Stimulated activated CD4-positive, alpha-beta T cell treated with anti-CD3 and anti-CD28 coated beads, Interleukin-12 subunit alpha, Interleukin-12 subunit beta, amount 100 ng/mL, for 24 hours (primary cell): ENCODE measurements around the gene NSMF.

ENCODE experiments used
- DNase-seq, 2 experiments: peaks; one replicate each; pipeline ENCODE4 v3.0.0-alpha.2; 2020; ENCODE audit warnings: low read depth in 2 of 2

Gene NSMF

DNA sequence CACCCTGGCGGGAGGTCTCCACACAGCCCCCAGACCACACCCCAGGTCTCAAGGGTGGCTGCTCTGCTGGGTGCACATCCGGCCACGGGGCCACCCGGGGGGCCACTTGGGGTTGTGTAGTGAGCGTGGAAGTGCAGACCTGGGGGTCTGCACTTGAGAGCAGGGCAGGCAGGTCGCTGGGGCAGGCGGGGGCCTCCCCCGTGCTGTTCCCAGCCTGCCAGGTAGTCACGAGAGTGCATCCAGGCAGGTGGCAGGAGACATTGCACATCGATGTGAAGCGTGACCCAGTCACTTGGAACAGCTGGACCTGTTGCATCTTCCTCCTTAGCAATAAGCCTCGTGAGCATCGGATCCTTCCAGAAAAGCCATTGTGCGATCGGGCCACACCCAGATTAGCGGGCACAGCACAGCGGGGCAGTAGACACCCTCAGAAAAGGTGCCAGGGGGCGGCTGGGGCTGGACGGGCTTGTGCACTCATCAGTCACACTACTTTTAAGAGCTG is 13.2 kb downstream of the NSMF start:
- DNase-seq = no peak

- DNase-seq = peak; percentile 66 to 86
These were observed 13.8 kb downstream of the NSMF start for GRCh38 chr9:137445275-137445807.

DNA sequence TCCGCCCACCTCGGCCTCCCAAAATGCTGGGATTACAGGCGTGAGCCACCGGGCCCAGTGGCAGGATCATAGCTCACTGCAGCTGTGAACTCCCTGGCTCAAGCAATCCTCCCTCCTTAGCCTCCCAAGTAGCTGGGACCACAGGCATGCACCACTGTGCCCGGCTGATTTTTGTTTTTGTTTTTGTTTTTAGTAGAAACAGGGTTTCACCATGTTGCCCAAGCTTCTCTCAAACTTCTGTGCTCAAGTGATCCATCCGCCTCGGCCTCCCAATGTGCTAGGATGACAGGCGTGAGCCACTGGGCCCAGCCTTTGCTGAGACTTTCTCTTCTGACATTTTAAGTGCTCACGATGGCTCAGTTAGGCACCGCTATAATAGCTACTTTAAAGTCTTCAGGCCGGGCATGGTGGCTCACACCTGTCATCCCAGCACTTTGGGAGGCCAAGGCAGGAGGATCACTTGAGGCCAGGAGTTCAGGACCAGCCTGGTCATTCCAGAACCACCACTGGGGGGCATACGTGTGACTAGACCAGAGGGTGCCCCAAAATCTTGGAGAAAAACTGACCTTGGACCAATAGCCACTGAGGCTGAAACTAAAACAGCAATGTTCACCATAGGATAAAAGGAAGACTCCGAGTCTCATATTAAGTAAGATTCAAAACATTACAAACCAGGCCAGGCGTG is 14.9 kb downstream of the NSMF start:
- DNase-seq = no peak

- no peak for DNase-seq
These were observed 17.2 kb downstream of the NSMF start for GRCh38 chr9:137441935-137442321.

GRCh38 chr9:137441289-137441934 is 17.7 kb downstream of the NSMF start, which contains the start of gene ENTPD8:
ENTPD8 (minus strand) TSS chr9:137441357; CDS start chr9:137438285, 3,072 bp downstream.
- DNase-seq = no peak

GRCh38 chr9:137439158-137439714 is 19.9 kb downstream of the NSMF start:
- DNase-seq = no peak

GRCh38 chr9:137438591-137439157 is 20.5 kb downstream of the NSMF start:
- no peak for DNase-seq

- DNase-seq = no peak
These were observed 21.2 kb downstream of the NSMF start for GRCh38 chr9:137437691-137438590.

- no peak for DNase-seq
These were observed 22.2 kb downstream of the NSMF start for GRCh38 chr9:137436761-137437600.

GRCh38 chr9:137435980-137436760 is 23.0 kb downstream of the NSMF start:
- no peak for DNase-seq

GRCh38 chr9:137435381-137435891 is 23.7 kb downstream of the NSMF start:
- no peak for DNase-seq

DNA sequence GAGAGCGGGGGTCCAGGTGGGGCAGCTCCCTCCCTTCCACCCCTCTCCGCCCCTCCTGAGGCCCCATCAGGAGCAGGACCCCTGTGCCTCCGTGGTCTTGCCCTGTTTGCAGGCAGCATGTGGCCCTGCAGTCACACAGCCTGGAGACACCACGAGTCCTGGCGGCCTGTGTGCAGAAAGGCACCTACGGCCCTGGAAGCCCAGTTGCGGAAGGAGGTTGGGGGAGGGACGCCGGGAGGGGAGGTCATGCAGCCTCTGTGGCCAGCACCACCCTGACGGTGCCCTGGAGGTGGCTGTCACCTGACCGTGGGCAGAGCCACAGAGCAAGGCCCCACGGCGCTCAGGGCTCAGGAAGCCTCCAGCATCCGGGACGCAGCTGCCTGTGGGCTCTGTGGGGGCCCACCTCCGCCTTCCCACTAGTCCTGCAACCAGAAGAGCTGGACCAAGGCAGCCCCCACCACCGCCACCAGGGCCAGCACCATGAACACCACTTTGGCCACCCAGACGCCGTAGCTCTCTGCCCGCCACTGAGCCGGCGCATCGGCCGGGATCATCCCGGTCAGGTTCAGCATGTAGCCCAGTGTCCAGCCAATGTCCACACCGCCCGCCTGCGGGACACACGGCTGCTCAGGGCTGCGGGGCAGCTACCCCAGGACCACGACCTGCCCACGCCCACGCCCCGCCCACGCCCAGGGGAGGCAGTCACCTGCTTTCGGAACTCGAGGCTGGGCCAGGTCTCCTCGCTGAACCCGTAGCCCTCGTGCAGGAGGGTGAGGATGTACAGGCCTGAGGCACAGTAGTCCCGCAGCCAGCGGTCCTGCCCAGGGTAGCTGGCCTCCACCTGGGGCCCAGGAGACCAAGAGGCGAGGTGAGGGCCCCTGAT is 24.4 kb downstream of the NSMF start:
- DNase-seq = no peak

GRCh38 chr9:137433916-137434431 is 25.2 kb downstream of the NSMF start:
- DNase-seq = no peak

GRCh38 chr9:137433349-137433915 is 25.7 kb downstream of the NSMF start:
- no peak for DNase-seq

- DNase-seq = no peak
These were observed 26.3 kb downstream of the NSMF start for GRCh38 chr9:137432687-137433348.

- no peak for DNase-seq
These were observed 27.7 kb downstream of the NSMF start for GRCh38 chr9:137431416-137431931.
